ENCODE results near the gene FOXN3.

DNA sequence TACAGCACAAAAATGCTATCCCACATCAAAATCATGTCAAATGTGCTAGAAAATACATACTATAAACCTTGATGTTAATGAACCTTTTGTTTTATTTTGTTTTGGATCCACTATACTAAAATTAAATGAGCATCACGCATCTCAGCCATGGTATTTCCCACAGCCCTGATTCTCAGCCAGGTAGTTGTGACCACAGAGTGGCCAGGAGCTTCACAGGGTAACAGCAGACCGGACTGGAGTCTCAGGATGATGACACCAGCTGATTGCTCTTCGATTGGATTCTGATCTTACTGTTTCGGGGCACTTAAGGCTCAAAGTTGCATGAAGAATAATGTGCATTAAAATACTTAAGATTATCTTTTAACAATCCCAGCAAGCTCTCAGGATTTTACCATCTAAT is 134.8 kb downstream of the FOXN3 start:
- TF ChIP-seq, protein P1, sequence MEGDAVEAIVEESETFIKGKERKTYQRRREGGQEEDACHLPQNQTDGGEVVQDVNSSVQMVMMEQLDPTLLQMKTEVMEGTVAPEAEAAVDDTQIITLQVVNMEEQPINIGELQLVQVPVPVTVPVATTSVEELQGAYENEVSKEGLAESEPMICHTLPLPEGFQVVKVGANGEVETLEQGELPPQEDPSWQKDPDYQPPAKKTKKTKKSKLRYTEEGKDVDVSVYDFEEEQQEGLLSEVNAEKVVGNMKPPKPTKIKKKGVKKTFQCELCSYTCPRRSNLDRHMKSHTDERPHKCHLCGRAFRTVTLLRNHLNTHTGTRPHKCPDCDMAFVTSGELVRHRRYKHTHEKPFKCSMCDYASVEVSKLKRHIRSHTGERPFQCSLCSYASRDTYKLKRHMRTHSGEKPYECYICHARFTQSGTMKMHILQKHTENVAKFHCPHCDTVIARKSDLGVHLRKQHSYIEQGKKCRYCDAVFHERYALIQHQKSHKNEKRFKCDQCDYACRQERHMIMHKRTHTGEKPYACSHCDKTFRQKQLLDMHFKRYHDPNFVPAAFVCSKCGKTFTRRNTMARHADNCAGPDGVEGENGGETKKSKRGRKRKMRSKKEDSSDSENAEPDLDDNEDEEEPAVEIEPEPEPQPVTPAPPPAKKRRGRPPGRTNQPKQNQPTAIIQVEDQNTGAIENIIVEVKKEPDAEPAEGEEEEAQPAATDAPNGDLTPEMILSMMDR (IDR thresholded peaks at IDR 0.05 in 2 of 3, conservative IDR thresholded peaks at IDR 0.05 in 1 of 3; ENCODE audit: control insufficient read depth in 2 of 3, extremely low read depth in 1 of 3, insufficient read depth in 1 of 3, low read depth in 3 of 3, low read length in 3 of 3), result no peak
- no peak for TF ChIP-seq TAF1 (IDR thresholded peaks at IDR 0.05; ENCODE audit: borderline replicate concordance, low read depth, low read length)
- no peak for TF ChIP-seq ASH2L (IDR thresholded peaks at IDR 0.05; ENCODE audit: borderline replicate concordance, low read depth)
- no peak for TF ChIP-seq PBX3 (IDR thresholded peaks at IDR 0.05; ENCODE audit: insufficient replicate concordance, low read depth, low read length)
- no peak for TF ChIP-seq NFYB (IDR thresholded peaks at IDR 0.05; ENCODE audit: insufficient read depth, low read depth, low read length)
- TF ChIP-seq CHD2 (IDR thresholded peaks at IDR 0.05; ENCODE audit: borderline replicate concordance, low read depth, low read length), result no peak
- TF ChIP-seq EZH2 (IDR thresholded peaks at IDR 0.05; ENCODE audit: borderline replicate concordance, control insufficient read depth, low read depth, low read length), result no peak
- no peak for TF ChIP-seq RAD21 (IDR thresholded peaks at IDR 0.05; ENCODE audit: insufficient read depth, low read depth, low read length)
